ENCODE results near the gene NUTF2.

Gene NUTF2

GRCh38 chr16:67837811-67838210 lies 8.9 kb upstream of the NUTF2 start:
- no peak for DNase-seq (ENCODE audit: low read depth in 2 of 2)

DNA sequence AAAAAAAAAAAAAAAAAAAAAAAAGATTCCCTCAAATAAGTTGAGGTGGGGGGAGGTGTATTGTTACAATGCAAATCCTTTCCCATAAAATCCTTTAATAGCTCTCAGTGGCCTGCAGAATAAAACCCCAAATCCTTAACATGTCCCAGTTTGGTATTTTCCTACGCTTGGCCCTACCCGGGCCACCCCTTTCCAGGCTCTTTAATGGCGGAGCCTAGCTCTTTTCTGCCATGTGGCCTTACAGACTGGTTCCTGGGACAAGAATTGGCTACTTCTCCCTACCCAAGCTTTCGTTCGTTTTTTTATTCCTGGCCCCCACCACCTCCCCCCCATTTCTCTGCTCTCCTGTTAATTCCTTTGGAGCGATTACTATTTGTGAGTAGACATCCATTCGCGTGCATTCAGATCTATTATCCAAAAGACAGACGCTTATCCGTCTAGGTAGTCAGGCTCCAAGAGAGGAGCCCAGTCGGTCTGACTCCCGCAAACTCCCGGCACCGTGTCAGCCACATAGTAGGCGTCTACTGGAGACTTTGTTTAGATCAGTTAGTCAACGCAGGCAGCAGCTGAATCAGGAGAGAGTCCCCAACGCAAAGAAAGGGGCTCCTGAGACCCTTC lies 5.4 kb upstream of the NUTF2 start:
- DNase-seq (ENCODE audit: low read depth in 2 of 2) = no peak

DNA sequence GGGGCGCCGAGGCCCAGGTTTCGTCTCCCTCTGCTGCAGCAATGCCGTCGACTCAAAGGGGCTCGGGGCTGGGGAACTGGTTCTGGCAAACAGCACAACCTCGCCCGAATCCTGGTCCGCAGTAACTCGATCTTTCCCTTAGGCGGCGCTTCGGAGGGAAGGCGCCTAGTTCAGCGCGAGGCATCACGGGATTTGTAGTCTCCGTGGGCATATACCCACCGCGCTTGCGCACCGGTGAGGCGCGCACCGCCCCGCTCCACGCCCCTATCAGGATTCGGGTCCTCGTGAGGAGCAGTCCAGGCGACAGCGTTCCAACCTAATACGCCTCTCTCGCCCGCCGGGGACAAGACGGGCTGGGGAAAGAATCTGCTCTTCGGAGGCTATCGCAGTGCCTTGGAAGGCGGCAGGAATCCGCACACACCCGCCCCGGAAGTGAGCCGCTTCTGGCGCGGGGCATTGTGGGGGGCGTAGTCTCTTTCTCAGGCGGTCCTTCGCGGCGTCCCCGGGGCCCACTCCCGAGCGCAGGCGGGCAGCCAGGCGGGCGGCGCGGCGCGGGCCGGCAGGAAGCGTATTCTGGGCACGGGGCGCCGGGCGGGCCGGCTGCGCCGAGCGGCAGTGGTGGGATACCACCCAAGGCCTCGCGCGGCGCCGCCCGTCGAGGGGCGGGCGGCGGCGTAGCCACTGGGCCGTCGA lies 4.8 kb upstream of the NUTF2 start, which contains the start of gene THAP11:
Gene THAP11, plus strand, starts transcription at position 505 of the 693 bp plus-strand sequence. CDS start 235 bp downstream, outside the sequence.
- DNase-seq (ENCODE audit: low read depth in 2 of 2) = peak; percentile 91 to 92

DNA sequence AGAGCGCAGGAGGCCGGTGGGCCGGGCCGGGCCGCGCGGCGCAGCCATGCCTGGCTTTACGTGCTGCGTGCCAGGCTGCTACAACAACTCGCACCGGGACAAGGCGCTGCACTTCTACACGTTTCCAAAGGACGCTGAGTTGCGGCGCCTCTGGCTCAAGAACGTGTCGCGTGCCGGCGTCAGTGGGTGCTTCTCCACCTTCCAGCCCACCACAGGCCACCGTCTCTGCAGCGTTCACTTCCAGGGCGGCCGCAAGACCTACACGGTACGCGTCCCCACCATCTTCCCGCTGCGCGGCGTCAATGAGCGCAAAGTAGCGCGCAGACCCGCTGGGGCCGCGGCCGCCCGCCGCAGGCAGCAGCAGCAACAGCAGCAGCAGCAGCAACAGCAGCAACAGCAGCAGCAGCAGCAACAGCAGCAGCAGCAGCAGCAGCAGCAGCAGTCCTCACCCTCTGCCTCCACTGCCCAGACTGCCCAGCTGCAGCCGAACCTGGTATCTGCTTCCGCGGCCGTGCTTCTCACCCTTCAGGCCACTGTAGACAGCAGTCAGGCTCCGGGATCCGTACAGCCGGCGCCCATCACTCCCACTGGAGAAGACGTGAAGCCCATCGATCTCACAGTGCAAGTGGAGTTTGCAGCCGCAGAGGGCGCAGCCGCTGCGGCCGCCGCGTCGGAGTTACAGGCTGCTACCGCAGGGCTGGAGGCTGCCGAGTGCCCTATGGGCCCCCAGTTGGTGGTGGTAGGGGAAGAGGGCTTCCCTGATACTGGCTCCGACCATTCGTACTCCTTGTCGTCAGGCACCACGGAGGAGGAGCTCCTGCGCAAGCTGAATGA lies 4.0 kb upstream of the NUTF2 start:
- peak; percentile 32 to 42 for DNase-seq (ENCODE audit: low read depth in 2 of 2)

- DNase-seq (ENCODE audit: low read depth in 2 of 2) = peak; percentile 15 to 29
Measured at GRCh38 chr16:67843343-67843765, 3.4 kb upstream of the NUTF2 start.

DNA sequence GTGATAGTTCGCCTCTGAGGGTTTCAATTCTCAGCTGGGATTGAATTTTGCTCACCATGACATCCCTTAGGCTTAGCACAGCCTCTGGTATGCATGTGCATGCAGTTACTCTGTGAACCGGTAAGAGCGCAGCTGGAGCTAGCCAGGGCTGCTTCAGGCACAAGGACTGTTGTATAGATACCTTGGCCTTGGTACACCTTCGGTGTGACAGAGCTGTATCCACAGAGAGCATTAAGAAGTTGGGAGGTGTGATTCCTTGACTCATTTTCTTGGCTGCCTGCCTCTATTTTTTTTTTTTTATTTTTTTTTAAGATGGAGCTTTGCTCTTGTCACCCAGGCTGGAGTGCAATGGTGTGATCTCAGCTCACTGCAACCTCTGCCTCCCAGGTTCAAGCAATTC lies 2.2 kb upstream of the NUTF2 start:
- DNase-seq (ENCODE audit: low read depth in 2 of 2) = no peak

GRCh38 chr16:67845291-67846062 lies 1.3 kb upstream of the NUTF2 start:
- DNase-seq (ENCODE audit: low read depth in 2 of 2) = no peak

- no peak for DNase-seq (ENCODE audit: low read depth in 2 of 2)
Measured at GRCh38 chr16:67846063-67846319, 742 bp upstream of the NUTF2 start.

DNA sequence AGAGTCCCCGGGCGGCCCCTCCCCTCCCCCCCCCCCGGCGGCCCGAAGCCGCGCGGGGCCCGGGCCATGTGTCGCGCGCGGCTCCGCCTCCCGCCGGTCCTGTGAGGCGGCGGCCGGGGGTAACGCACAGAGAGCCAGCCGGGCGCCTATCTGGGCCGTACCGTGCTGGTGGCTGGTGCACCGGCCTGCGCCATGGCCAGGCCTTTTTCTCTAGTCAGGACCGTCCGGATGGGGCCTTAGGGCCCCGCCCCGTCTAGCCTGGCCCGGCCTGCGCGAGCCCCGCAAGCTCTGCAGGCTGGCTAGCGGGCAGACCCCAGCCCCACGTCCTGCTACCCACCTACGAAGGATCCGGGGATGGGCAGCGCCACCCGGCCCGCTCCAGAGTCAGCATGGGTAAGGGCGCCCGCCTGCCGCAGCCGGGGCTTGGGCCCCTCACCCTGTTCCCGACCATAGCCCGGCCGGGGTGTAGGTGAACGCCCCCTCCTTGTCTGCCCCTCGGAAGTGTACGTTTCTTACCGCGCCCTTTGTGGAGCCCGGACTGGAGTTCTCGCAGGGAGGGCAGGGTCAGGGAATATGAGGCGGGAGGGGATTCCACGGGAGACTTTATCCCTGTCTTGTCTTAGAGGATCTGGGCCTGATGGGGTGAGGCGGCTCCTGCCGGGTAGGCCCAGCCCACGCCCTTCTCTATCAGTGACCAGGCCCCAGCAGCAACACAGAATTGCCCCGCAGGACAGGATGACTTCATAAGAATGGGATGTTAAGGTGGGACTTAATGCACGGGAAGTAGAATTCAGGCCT lies 530 bp downstream of the NUTF2 start, which contains the start of gene CENPT:
Gene CENPT, minus strand, starts transcription at position 630 of the 798 bp plus-strand sequence. CDS start 13,834 bp downstream, outside the sequence.
- DNase-seq (ENCODE audit: low read depth in 2 of 2) = no peak

GRCh38 chr16:67848118-67848517 lies 1.4 kb downstream of the NUTF2 start:
- no peak for DNase-seq (ENCODE audit: low read depth in 2 of 2)

- DNase-seq (ENCODE audit: low read depth in 2 of 2) = no peak
Measured at GRCh38 chr16:67853670-67854069, 6.9 kb downstream of the NUTF2 start.

GRCh38 chr16:67855789-67856188 lies 9.1 kb downstream of the NUTF2 start:
- no peak for DNase-seq (ENCODE audit: low read depth in 2 of 2)

DNA sequence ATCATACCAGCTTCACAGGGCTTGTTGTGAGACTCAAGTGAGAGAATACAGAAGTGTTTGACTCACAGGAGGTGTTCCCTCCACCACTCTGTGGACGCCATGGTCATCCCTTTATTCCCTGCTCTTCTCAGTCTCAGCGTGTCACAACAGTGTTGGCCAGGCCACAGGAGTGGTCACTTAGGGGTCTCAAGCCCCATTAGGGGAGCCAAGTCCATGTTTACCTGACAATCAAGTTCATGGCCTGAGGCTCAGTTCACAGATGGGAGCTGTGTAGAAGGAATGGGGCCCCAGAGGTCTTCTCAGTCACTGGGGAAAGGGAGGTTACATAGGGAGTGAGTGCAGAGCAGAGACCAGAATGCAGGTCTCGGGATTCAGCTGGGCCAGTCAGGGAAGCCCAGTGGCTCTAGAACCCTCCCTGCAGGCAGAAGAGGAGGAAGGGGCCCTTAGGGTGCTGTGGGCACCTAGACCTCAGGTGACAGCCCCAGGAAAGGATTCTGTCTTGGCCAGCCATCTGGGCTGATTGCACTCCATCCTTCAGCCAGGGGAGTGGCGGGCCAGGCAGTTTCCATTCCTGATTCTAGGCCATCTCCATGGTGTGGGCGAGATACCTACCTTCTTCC lies 10.3 kb downstream of the NUTF2 start:
- no peak for DNase-seq (ENCODE audit: low read depth in 2 of 2)

GRCh38 chr16:67857547-67858233 lies 11.0 kb downstream of the NUTF2 start:
- DNase-seq (ENCODE audit: low read depth in 2 of 2) = no peak

GRCh38 chr16:67858500-67858899 lies 11.8 kb downstream of the NUTF2 start:
- no peak for DNase-seq (ENCODE audit: low read depth in 2 of 2)

GRCh38 chr16:67860589-67861398 lies 14.1 kb downstream of the NUTF2 start:
- no peak for DNase-seq (ENCODE audit: low read depth in 2 of 2)

- DNase-seq (ENCODE audit: low read depth in 2 of 2) = no peak
Measured at GRCh38 chr16:67861877-67862276, 15.1 kb downstream of the NUTF2 start.

DNA sequence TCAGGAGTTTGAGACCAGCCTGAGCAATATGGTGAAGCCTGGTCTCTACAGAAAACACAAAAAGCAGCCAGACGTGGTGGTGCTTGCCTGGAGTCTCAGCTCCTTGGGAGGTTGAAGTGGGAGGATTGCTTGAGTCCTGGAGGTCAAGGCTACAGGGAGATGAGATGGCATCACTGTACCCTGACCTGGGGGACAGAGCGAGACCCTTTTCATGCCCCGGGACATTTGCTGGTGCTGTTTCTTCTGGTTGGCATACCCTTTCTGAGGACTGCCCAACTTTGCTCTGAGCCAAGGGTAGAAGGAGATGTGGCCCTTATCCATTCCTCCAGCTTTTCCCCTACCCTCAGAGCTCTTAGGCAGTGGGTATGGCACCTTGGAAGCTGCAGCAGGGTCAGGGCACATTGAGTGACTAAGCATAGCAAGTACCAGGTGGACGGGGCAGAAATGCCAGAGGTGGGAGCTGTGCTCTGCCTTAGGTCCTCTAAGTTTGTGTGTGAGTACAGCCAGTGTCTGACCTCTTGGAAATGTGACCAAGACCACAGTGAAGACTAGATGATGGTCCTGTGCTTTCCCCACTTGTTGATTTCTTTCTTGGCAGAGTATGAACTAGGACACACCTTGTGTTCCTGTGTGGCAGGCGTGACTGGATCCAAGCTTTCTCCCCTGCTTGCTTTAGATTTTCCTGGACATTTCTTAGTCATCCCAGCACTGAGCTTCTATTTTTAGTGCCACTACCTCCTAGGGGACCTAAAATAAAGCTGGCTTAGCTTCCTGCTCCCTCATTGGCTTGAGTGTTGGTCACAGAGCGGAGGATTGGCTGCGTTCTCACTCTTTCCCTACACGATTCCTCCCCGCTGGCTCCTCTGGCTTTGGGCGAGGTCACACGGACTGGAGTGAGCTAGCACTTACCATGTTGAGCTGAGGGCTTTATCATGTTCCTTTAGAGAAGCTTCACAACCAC lies 16.2 kb downstream of the NUTF2 start:
- no peak for DNase-seq (ENCODE audit: low read depth in 2 of 2)

Measured in stimulated activated CD4-positive, alpha-beta T cell treated with anti-CD3 and anti-CD28 coated beads, Interleukin-12 subunit alpha, Interleukin-12 subunit beta, amount 100 ng/mL, for 24 hours (primary cell).